ENCODE data around the gene TPRX1. TPM values are rescaled to one million over a fixed set of nuclear protein-coding genes. Genes with fewer than 3 reads are reported as not detected.
"Not testable (repeated sequence)": the region's sequence is repeated elsewhere in the genome, so short reads cannot be mapped to it uniquely, and the experiment has no call there.

TPRX1 gene
- not detected for total RNA-seq
- not detected for polyA plus RNA-seq (2013, experiment 1 of 2)
- polyA plus RNA-seq (2013, experiment 2 of 2), result not detected
- 0 to 0.08 (median 0) reads per million in 172 experiments for total RNA-seq

- POLR2A ChIA-PET; H3K27me3 ChIP-seq (ENCODE audit: control insufficient read depth in 1 of 2, insufficient read depth in 2 of 2, low read length in 2 of 2); ATAC-seq (ENCODE audit: poor library complexity); H3K27me3 Mint-ChIP-seq; DNase-seq; CTCF ChIA-PET; intact Hi-C loops (cut with DNase I, micrococcal nuclease); H3K4me3 Mint-ChIP-seq; H3K36me3 ChIP-seq (ENCODE audit: insufficient read depth, low read length); H3K4me3 ChIP-seq (ENCODE audit: low read length); H3K27ac ChIP-seq (ENCODE audit: low read depth in 1 of 2, low read length in 2 of 2); H3K4me1 ChIP-seq (ENCODE audit: insufficient read depth, low read length); H3K9me3 ChIP-seq (ENCODE audit: control insufficient read depth in 1 of 2, insufficient read depth in 1 of 2, low read length in 2 of 2); H3K4me1 Mint-ChIP-seq (ENCODE audit: low read depth); H3K27ac Mint-ChIP-seq; H3K36me3 Mint-ChIP-seq (ENCODE audit: low read depth); H3K9me3 Mint-ChIP-seq: not testable (repeated sequence)
Observed at GRCh38 chr19:47804451-47804850, at the start of gene TPRX1. Gene TPRX1, minus strand, starts transcription at chr19:47804551. Its CDS starts 12 bp downstream, at chr19:47804539.

- DNase-seq (no peak), ATAC-seq (ENCODE audit: poor library complexity) (no peak)
- Mint-ChIP-seq H3K4me3 (no peak overlapping the region), H3K27me3 (peaks cover 52% of the 10 kb centered on the region), H3K27ac (no peak overlapping the region), H3K4me1 (ENCODE audit: low read depth) (peaks cover 11% of the 10 kb centered on the region), H3K9me3 (no peaks in the 10 kb centered on the region), H3K36me3 (ENCODE audit: low read depth) (no peaks in the 10 kb centered on the region)
- intact Hi-C loops (cut with DNase I, micrococcal nuclease), result no loop called here
- ChIA-PET POLR2A (no interaction called here), CTCF (no interaction called here)
- peaks cover 14 to 31% of the 10 kb centered on the region in 2 experiments for H3K27me3 ChIP-seq (ENCODE audit: control insufficient read depth in 1 of 2, insufficient read depth in 2 of 2, low read length in 2 of 2)
- H3K36me3 ChIP-seq (ENCODE audit: insufficient read depth, low read length), result no peaks in the 10 kb centered on the region
- no peak overlapping the region for H3K27ac ChIP-seq (ENCODE audit: low read depth in 1 of 2, low read length in 2 of 2)
- H3K9me3 ChIP-seq (ENCODE audit: control insufficient read depth in 1 of 2, insufficient read depth in 1 of 2, low read length in 2 of 2), result no peaks in the 10 kb centered on the region
- peaks cover 7% of the 10 kb centered on the region for H3K4me1 ChIP-seq (ENCODE audit: insufficient read depth, low read length)
- no peak overlapping the region for H3K4me3 ChIP-seq (ENCODE audit: low read length)
- no peak for TF ChIP-seq CTCF (IDR thresholded peaks at IDR 0.05)
Observed at GRCh38 chr19:47853003-47853402, 48.7 kb upstream of the TPRX1 start.

DNA sequence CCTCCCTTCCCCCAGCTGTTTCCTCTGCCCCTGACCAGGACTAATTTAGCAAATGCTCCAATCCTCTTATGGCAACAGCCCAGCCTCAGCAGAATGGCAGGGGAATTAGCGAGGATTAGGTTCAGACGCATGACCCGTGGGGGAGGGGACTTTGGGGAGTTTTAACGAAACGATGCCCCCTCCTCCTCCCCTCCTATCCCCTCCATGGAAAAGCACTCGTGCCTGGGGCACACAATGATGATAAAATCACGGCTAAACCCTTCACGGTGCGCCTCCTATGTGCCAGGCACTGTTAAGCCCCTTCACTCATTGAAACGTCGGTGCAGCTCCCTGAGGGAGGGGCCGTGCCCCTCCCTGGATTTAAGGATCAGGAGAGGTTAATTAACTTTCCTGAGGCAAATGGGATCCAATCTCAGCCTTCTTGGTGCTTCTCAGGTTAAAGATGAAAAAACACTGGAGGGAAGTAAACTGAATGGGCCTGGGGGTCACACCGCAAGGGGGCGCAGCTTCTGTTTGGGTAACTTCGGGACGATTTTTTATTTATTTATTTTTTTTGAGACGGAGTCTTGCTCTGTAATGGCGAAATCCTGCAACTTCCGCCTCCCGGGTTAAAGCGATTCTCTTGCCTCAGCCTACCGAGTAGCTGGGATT, 44.6 kb upstream of the TPRX1 start:
- Histone ChIP-seq H3K36me3 (ENCODE audit: insufficient read depth, low read length) (no peaks in the 10 kb centered on the region), H3K27ac (ENCODE audit: low read depth in 1 of 2, low read length in 2 of 2) (no peak overlapping the region), H3K4me3 (ENCODE audit: low read length) (no peak overlapping the region), H3K27me3 (ENCODE audit: control insufficient read depth in 1 of 2, insufficient read depth in 2 of 2, low read length in 2 of 2) (peaks cover 16 to 43% of the 10 kb centered on the region in 2 experiments), H3K4me1 (ENCODE audit: insufficient read depth, low read length) (peaks cover 7% of the 10 kb centered on the region), H3K9me3 (ENCODE audit: control insufficient read depth in 1 of 2, insufficient read depth in 1 of 2, low read length in 2 of 2) (no peaks in the 10 kb centered on the region)
- ATAC-seq (ENCODE audit: poor library complexity) (no peak), DNase-seq (peak in 13 of 14 experiments; percentile 3 to 49 (median 17))
- Mint-ChIP-seq H3K9me3 (no peaks in the 10 kb centered on the region), H3K27ac (no peak overlapping the region), H3K36me3 (ENCODE audit: low read depth) (no peaks in the 10 kb centered on the region), H3K27me3 (peaks cover 56% of the 10 kb centered on the region), H3K4me1 (ENCODE audit: low read depth) (no peaks in the 10 kb centered on the region), H3K4me3 (no peak overlapping the region)
- POLR2A ChIA-PET, result no interaction called here
- TF ChIP-seq CTCF (IDR thresholded peaks at IDR 0.05), result peak; percentile 50
- CTCF ChIA-PET, result interaction anchor here (1.2 kb wide), 1 partner anchor 15 kb away, joined by 4 read pairs; no protein-coding TSS in a partner anchor
- intact Hi-C loops (cut with DNase I, micrococcal nuclease), result no loop called here

GRCh38 chr19:47848425-47848822, 44.1 kb upstream of the TPRX1 start:
- Mint-ChIP-seq H3K36me3 (ENCODE audit: low read depth) (no peaks in the 10 kb centered on the region), H3K4me1 (ENCODE audit: low read depth) (no peaks in the 10 kb centered on the region), H3K27me3 (peaks cover 51% of the 10 kb centered on the region), H3K27ac (no peak overlapping the region), H3K9me3 (no peaks in the 10 kb centered on the region), H3K4me3 (no peak overlapping the region)
- ChIA-PET POLR2A (no interaction called here), CTCF (interaction anchor here (1.2 kb wide), 1 partner anchor 15 kb away, joined by 4 read pairs; no protein-coding TSS in a partner anchor)
- TF ChIP-seq CTCF (IDR thresholded peaks at IDR 0.05), result no peak
- no peaks in the 10 kb centered on the region for H3K9me3 ChIP-seq (ENCODE audit: control insufficient read depth in 1 of 2, insufficient read depth in 1 of 2, low read length in 2 of 2)
- H3K4me1 ChIP-seq (ENCODE audit: insufficient read depth, low read length), result peaks cover 7% of the 10 kb centered on the region
- no peak overlapping the region for H3K4me3 ChIP-seq (ENCODE audit: low read length)
- no peak overlapping the region for H3K27ac ChIP-seq (ENCODE audit: low read depth in 1 of 2, low read length in 2 of 2)
- H3K27me3 ChIP-seq (ENCODE audit: control insufficient read depth in 1 of 2, insufficient read depth in 2 of 2, low read length in 2 of 2), result peaks cover 16 to 41% of the 10 kb centered on the region in 2 experiments
- no peak for DNase-seq
- no peak for ATAC-seq (ENCODE audit: poor library complexity)
- no peaks in the 10 kb centered on the region for H3K36me3 ChIP-seq (ENCODE audit: insufficient read depth, low read length)
- intact Hi-C loops (cut with DNase I, micrococcal nuclease), result no loop called here

Data from CD4-positive, alpha-beta T cell (primary cell).